ENCODE measurements around the gene ZNF740.

DNA sequence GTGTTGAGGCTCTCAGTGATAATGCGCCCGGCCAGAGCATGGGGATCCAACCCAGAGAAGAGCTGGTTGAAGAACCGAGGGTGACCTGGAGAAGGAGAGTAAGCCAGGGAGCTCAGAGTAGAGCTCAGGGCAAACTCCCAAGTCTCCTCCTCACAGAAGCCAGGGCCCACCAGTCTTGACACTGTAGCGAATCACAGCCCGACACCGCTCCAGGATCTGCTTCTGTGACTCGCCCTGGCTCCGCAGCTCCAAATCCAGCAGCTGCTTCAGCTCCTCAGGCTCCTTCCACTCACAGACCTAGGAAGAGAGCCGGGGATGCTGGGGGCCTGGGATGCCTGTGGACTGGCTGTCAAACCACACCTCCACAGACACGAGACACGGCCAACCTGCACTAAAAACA is 8.2 kb upstream of the ZNF740 start:
- TF ChIP-seq, protein P1, sequence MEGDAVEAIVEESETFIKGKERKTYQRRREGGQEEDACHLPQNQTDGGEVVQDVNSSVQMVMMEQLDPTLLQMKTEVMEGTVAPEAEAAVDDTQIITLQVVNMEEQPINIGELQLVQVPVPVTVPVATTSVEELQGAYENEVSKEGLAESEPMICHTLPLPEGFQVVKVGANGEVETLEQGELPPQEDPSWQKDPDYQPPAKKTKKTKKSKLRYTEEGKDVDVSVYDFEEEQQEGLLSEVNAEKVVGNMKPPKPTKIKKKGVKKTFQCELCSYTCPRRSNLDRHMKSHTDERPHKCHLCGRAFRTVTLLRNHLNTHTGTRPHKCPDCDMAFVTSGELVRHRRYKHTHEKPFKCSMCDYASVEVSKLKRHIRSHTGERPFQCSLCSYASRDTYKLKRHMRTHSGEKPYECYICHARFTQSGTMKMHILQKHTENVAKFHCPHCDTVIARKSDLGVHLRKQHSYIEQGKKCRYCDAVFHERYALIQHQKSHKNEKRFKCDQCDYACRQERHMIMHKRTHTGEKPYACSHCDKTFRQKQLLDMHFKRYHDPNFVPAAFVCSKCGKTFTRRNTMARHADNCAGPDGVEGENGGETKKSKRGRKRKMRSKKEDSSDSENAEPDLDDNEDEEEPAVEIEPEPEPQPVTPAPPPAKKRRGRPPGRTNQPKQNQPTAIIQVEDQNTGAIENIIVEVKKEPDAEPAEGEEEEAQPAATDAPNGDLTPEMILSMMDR (IDR thresholded peaks at IDR 0.05 in 2 of 3, conservative IDR thresholded peaks at IDR 0.05 in 1 of 3; ENCODE audit: control insufficient read depth in 2 of 3, extremely low read depth in 1 of 3, insufficient read depth in 1 of 3, low read depth in 3 of 3, low read length in 3 of 3), result no peak
- no peak for TF ChIP-seq POLR2A (IDR thresholded peaks at IDR 0.05; ENCODE audit: low read depth, low read length)
- no peak for TF ChIP-seq CHD4 (IDR thresholded peaks at IDR 0.05)
- no peak for TF ChIP-seq BACH1 (IDR thresholded peaks at IDR 0.05; ENCODE audit: borderline replicate concordance)
- TF ChIP-seq POLR2AphosphoS5 (IDR thresholded peaks at IDR 0.05; ENCODE audit: low read length), result no peak
- TF ChIP-seq EZH2 (IDR thresholded peaks at IDR 0.05; ENCODE audit: borderline replicate concordance, control insufficient read depth, low read depth, low read length), result no peak
- no peak for TF ChIP-seq RELA (IDR thresholded peaks at IDR 0.05; ENCODE audit: borderline replicate concordance, partially characterized antibody)
- no peak for TF ChIP-seq EP300 (IDR thresholded peaks at IDR 0.05; ENCODE audit: borderline replicate concordance in 1 of 2, control insufficient read depth in 1 of 2, low read depth in 2 of 2, low read length in 2 of 2)

All from GM12878 (cell line).